GM18502 (cell line): Measurements from ENCODE around the gene NALCN.

Experiments
- ATAC-seq: cut with Tn5 transposase; IDR thresholded peaks from one replicate; pipeline ENCODE4 v1.9.1; 2021; ENCODE audit warnings: mild to moderate bottlenecking; ENCODE audit not compliant: unreplicated experiment, poor library complexity

NALCN gene

DNA sequence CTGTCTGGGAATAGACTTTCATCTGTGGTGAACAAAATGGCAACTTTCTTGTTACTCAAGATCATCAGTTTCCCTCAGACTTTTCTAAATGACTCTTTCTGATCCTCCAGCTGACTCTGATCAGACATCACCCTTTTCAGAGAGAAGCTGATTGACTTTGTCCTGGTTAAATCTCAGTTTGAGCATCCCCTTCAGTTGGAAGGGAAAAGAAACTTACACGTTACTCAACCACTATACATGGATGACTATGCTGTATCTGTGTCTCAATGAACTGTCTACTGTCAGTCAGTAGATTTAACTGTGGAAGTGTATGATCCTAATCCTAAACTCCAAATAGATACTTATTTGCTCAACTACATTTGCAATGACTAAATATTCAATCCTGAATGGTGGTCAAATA, 118.5 kb downstream of the NALCN start:
- no peak for ATAC-seq

DNA sequence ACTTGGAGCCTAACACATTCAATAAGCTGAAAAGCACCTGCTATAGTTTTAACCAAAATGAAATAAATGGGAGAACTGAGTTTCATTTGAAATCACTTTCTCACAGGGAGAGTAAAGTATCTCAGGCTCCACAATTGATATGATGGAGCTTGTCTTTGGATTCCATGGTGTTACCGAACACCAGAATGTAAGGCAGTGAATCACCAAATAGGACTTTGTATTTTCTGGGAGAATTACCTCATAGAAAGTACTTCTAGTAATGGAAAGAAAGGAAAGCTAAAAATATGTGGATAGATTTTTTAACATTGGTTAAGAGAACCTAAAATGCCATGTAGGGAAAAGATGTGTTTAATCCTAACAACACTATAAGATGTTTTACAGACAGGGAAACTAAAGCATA, 123.6 kb downstream of the NALCN start:
- ATAC-seq = no peak

DNA sequence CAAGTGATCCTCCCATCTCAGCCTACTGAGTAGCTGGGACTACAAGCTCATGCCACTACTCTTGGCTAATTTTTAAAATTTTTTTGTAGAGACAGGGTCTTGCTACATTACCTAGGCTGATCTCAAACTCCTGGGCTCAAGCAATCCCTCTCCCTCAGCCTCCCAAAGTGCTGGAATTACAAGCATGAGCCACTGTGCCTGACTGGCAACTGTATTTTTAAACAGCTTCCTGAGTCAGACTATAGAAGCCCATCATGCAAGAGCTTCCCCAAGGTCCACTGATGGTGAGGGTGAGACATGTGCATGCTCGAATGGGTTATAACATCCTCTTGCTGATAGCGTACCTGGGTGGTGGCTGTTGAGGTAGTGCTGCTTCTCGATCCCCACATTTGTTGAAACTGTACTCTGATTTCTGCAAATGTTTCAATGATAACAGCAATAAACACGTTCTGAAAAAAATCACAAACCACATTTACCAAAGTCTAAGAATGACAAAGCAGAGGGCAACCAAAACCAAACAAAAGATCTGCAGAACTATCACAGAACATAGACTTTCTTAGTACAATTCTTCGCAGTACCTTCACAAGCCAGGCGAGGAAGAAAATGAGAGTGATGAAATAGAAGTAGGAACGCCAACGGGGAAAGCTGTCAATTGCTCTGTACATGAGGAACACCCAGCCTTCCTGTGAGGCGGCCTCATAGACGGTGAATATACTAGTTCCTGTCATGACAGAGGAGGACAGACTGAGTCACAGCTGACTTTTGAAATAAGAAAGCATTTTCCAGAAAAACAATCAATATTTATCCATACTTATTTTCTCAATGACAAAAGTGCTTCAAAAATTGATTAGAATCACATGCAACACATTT, 124.4 kb downstream of the NALCN start:
- ATAC-seq = no peak

DNA sequence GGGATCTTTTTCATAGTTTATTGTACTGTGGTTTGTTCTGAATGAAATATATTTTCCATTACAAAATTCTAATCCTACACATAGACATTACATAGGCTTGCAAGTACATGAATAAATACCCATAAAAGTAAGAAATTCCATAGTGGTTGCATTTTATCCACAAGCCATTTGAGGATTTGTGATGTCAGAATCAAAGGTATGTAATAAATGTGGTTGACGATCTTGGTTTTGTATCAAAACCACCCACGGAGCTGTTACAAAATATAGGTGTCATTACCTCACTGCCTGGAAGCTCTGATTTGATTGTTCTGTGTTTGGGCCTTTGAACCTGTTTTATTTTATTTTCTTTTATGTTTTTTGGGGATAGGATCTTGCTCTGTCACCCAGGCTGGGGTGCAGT, 125.1 kb downstream of the NALCN start:
- ATAC-seq = no peak

DNA sequence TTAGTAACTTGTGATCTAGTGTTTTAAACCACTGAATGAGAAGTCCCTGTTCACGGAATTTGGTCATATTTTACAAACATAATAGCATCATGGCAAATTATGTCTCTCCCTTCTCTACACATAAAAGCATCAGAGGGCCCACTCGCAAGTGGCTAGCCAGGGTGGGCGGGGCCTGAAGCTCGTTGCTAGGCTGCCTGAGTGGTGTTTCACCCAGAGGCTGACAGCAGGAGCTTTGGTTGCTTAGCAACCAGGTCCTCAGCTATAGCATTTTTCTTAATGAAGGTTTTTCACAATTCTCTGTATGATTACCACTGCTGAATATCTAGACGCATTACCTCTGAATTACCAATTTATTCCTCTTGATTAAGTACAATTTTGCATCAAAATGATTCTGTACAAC, 126.5 kb downstream of the NALCN start:
- ATAC-seq = peak; percentile 71

DNA sequence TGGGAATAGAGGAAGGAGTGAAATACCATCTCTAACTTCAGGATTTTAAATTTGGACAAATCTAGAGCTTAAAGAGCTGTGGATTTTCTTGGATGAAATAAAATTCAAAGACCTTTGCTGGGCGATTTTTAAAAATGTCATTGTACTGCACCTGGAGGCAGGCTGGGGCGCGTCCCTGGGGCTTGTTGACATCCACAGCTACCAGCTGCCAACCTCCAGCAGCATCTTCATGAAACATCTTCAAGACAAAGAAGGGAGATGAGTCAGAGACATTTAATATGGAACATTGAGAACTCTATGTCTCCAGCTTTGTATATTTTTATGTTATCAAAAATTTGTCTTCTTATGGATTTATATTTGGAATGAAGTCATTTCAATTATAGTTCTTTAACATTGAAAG, 132.5 kb downstream of the NALCN start:
- no peak for ATAC-seq

DNA sequence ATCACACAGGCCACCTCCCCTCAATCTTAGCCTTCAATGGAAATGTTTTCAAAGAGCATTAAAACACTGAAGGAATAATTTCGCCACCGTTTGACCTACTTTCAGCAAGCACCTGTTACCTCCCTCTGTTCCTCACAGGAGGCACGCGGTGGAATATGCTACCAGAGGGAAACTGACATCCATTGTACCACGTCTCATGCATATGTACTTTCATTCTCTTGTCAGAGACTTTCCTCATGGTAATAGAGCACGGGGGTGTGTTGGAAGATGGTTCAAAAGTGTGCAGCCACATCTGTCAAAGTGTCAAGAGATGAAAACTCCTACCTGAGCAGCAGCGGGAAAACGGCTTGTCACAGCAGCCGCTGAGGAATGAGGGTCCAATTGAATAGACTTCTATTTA, 143.4 kb downstream of the NALCN start:
- no peak for ATAC-seq

DNA sequence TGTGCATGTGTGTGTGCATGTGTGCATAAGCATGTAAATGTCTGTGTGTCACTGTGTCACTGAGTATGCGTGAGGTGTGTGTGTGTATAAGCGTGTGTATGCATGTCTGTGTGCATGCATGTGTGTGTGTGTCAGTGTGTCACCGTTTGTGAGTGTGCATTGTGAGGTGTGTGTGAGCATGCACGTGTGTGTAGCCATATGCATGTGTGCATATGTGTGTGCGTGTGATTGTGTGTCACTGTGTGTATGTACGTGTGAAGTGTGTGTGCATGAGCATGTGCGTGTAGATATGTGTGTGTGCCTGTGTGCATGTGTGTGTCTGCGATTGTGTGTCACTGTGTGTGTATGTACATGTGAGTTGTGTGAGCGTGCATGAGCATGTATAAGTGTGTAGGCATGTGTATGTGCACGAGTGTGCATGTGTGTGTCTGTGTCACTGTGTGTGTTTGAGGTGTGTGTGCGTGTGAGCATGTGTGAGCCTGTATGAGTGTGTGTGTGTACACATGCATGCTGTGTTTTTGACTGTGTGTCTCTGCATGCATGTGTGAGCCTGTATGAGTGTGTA, 144.5 kb downstream of the NALCN start:
- ATAC-seq = no peak

DNA sequence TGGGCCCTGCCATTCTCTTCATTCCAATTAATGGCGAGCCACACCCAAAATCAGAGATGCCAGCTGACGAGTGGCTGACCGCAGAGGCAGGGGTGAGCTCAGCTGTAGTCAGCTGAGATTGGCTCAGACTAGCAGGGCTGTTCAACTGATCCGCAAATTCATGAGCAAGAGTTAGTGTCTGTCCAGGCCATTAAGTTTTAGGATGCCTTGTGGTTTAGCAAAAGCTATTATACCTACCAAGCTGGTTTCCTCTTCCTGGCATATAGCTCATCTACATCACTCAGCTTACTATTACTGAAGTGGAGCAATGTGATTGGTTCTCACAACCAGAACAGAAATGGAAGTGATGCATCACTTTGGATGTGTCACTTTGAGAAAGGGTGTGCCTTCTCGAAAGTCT, 148.7 kb downstream of the NALCN start:
- no peak for ATAC-seq

DNA sequence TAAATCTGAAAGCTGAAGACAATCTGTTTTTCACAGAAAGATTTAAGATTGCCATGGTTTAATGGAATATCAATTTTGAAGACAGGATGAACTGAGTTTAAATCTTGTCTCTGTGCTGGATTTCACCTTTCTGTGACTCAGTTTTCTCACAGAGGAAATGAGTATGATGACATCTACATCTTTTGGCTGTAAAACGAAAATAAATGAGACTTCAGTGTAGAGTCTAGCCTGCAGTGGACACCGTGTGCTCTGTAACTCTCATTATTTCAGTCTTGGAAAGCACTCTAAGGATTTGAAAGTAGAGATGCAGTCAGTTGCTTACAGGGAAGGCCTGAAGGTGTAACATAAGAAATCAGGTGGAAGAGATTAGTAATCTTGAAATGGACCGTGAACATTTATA, 150.4 kb downstream of the NALCN start:
- no peak for ATAC-seq

DNA sequence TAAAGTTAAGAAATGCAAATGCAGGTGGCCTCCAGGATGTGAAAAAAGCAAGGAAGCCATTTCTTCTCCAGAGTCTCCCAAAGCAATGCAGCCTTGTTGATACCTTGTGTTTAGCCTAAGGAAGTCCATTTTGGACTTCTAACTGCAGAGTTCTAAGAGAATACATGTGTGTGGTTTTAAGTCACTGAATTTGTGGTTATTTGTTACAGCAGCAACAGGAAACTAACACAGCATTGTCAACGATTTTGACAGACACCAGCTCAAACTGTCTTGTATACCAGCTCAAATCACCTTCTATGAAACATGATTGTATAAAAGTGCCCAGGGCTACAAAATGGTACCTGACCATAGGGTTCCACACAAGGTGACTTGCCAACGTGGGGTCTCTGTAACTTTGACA, 151.4 kb downstream of the NALCN start:
- no peak for ATAC-seq

DNA sequence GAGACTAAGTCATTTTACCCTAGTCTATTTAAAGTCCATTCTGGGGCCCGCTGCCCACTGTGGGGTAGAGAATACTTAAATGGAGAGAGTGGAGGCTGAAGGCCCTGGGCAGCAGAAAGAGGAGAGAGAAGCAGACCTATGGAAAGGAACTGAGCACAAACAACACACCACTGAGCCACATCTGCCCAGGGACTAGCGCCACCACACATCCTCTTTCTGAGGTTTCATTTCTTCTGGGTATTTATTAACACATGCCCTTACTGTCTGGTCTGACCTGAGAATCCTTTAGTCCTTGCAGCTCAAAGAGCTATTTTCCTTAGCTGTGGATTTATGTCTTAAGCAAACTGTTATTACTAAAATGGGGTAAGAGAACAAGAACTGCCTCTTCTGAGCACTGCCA, 154.0 kb downstream of the NALCN start:
- ATAC-seq = peak; percentile 38

DNA sequence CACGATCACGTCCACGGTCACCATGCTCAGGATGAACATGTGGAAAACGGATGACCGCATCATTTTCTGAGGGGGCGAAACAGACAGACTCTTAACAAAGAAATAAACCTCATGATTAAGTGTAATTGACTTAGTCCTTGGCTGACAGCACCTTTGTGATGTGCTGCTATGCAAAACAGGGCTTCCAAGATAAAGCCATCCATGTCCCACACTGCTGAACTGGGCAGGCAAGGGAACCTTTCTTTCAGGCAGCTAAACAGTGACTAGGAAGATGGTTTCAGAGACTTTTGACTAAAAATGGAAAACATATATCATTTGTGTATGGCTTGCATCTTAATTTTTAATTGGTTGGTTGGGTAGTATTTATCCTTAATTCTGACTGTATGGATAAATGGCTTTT, 157.8 kb downstream of the NALCN start:
- no peak for ATAC-seq

DNA sequence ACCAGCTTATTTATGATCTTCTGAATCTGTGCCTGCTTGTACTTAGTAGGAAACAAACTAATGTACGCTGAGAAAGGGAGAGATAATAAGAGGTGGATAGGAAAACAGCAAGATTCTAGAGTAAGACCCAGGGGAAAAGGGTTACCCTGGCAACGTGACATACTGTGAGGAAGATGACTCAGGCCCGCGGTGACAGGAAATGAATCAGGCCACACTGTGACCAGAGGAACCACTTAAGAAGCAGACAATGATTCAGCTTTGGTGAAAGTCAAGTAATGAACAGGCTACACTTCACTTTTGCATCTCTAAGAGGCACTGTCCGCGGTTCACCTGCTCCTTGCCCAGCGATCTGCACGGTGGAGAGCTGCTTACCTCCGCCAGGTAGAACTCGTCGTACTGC, 158.2 kb downstream of the NALCN start:
- peak; percentile 98 for ATAC-seq

DNA sequence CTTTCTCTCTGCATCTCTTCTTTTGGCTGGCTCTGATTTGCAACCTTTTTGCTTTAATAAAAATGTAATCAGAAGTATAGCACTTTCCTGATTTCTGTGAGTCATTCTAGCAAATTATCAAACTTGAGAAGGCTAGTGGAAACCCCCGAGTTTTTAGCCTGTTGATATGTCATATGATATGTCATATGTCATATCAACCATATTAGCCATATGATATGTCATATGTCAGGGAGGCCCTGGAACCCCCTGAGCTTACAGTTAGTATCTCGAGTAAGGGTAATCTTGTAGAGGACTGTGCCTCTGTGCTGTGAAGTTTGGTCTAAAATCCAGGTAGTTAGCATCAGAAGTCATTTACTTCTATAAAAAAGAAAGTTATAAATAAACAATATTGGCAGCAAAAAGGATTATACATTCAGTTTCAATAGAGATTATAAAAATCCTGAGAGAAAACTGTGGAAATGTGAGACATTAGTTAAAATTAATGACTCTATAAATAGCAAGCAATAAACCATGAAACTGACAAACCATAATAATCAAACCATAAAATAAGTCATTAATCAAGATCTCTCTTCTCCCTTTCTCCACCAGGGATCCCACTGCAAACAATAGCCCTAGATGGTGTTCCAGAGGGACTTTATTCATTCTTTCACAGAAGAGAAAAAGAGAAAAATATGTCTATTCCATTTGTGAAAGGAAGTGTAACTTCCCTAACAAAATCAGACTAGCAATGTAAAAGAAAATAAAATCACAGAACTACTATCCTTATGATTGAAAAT, 167.4 kb downstream of the NALCN start:
- no peak for ATAC-seq

DNA sequence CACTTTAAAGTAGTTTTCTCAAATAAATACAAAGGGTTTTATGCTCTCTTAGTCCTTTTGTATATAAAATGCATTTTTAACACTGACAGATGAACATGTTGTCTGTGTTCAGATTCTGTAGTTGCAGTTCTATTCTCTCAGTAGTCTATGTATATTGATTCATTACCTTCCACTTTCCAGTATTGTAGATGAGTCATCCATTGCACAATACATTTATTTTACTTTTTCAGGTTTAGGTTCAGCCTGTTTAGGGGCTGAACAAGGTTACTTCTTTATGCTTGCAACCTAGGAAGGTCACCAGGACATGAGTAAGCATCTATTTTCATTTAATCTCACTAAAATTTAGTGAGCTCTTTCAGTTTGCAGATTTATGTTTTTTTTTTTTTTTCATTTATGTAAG, 173.6 kb downstream of the NALCN start:
- no peak for ATAC-seq

DNA sequence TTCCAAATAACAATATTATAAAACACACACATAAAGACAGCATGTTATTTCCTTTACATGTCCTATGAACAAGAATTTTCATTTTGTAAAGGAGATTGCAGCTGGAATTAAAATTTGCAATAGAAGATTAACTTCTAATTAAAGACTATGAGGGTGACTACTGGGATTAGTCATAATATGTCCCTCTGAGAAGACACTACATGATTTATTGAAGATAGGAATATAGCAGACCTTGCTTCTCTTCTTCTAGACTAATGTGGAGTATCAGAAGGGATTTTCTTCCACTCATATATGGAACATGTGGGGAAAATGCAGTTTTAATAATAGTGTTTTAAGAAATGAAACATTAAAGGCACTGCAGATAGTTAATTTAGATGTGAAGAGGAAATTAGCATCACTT, 177.8 kb downstream of the NALCN start:
- no peak for ATAC-seq

DNA sequence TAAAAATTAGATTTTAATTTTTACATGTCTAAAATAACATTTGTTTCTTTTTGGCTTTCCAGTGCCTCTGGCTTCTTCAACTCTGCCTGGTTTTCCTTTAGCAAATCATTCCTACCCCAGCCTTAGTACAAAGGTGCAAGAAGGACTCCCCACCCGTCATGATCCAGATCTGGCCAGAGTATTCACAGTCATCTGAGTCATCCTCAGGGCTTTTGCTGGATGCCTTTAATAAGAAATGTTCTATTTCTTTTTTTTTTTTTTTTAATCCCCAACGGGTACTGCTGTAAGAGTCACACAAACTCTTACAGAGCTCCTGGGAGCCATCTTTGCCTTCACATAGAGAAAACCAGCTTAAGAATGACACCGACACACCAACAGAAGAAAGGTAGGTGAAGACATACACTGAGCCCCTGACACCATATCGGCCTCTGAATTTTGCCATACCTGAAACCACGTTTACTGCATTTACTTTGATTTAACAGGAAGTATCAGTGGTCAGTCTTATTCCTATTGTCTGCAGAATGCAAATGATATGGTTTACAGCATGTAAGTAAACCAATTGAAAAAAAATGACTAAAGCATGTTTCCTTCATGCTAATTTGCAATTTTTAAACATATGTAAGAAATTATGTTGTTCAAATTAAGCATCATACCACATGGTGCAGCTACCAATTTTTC, 184.4 kb downstream of the NALCN start:
- no peak for ATAC-seq

DNA sequence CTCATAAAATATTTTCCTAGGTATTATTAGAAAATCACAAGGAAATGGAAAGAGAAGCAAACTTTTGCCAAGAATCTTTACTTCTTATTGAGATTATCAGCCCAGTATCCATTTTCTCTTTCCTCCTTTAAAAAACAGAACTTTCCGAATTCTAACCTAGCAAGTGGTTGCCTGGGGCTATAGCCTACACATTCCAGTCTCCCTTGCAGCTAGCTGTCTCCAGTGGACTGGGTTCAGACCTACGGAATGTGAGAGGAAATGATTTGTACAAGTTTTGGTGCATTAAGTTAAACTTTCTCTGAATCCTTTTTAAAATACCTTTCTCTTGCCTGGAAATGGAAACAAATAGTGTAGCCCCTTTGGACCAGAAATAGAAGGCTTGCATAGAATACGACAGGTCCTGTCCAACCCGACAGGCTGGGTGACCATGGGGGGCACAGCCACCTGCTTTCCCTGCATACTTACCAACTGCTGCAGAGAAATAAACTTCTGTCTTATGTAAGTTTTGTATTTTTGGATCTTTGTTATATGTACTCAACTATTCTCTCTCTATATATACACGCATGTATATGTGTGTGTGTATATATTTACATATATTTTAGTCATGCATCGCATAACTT, 185.9 kb downstream of the NALCN start:
- ATAC-seq = no peak

DNA sequence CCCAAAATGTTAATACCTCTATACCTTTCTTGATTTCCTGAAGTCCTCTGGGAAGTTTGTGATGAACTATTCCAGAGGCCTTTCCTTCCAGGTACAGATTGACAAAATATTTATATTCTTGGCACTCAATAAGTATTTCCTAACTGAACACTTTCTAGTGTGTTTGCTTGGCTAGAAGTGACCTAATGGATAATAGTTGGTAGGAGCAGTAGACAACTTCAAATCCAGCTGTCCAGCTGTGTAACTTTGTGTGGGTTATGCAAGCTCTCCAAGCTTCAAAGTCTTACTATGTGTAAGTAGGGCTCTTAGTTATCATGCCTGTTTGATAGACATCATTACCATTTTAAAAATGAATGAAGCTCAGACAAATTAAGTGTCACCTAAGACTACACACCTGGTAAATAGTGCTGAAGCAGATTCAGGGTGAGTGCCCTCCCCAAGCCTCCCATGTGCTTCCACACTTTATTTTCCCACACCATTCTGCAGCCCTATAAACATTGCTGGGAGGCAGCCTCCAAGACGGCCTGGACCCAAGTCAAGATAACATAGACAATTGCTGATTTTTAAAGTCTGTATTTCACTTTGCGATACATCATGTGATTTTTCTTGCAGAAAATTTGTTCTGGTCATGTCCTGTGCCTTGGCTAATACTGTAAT, 196.6 kb downstream of the NALCN start:
- no peak for ATAC-seq
